H1 (cell line): Measurements from ENCODE around the gene NEDD4L. TPM values are rescaled to one million over a fixed set of nuclear protein-coding genes. Genes with fewer than 3 reads are reported as not detected.

Source experiments
- CHD1 ChIP-seq: IDR thresholded peaks from 2 replicates; pipeline ENCODE4 v1.6.1; 2012; ENCODE audit warnings: low read depth, low read length, improper control_type of control experiment
- KDM5A ChIP-seq: fragments of 200-600 bp; IDR thresholded peaks from 2 replicates; pipeline ENCODE4 v1.7.1; 2012; ENCODE audit warnings: mild to moderate bottlenecking, low read length, inconsistent platforms, mixed read lengths
- PHF8 ChIP-seq: fragments of 200-600 bp; sonication (generic); conservative IDR thresholded peaks from 2 replicates; pipeline ENCODE4 v1.7.1; 2012; ENCODE audit warnings: low read depth, mild to moderate bottlenecking, inconsistent platforms, low read length, moderate library complexity
- POLR2AphosphoS5 ChIP-seq: IDR thresholded peaks from 2 replicates; pipeline ENCODE4 v1.6.1; 2011; ENCODE audit warnings: low read depth, low read length
- RAD21 ChIP-seq, 2 experiments: IDR thresholded peaks in 1 of 2; conservative IDR thresholded peaks in 1 of 2; 2 replicates each; pipeline ENCODE4 v1.6.1; 2011; ENCODE audit warnings: low read depth in 2 of 2, low read length in 2 of 2, improper control_type of control experiment in 1 of 2, inconsistent platforms in 1 of 2, mild to moderate bottlenecking in 1 of 2, moderate library complexity in 1 of 2
- SAP30 ChIP-seq: fragments of 300-600 bp; sonication (generic); IDR thresholded peaks from 2 replicates; pipeline ENCODE4 v1.7.1; 2012; ENCODE audit warnings: low read length, moderate library complexity, mild to moderate bottlenecking, inconsistent platforms; ENCODE audit not compliant: insufficient read depth, insufficient replicate concordance
- polyA plus RNA-seq, 7 experiments: library from polyadenylated mRNA; depleted of rRNA in 3 of 7; stranded (reverse) in 5 of 7; unstranded in 2 of 7; fragments of >200 nt in 5 of 7; fragments of 200-250 nt in 2 of 7; gene quantifications; 1 replicate in 5 of 7; 2 replicates in 1 of 7; 4 replicates in 1 of 7; pipeline versions ENCODE4 v1.2.1 to v1.2.3, GENCODE V29; 2011 to 2013; ENCODE audit warnings: missing spikeins in 2 of 7, mixed read lengths in 2 of 7
- total RNA-seq: library from RNA; stranded (reverse); fragmentation: NEBNext Ultra II Directional; extraction: Animal tissue kit (Norgen Biotek cat#: 25700); gene quantifications from 2 replicates; pipeline ENCODE4 v1.2.1, GENCODE V29; 2021

Gene NEDD4L
- total and polyA plus RNA-seq, 2 of the 8 experiments (the other 6 are each of a cell fraction or from before 2014, with no cell fraction given), result 37.3 to 69.8 TPM

- TF ChIP-seq PHF8 (no peak), SAP30 (no peak), CHD1 (no peak), KDM5A (no peak), POLR2AphosphoS5 (no peak), RAD21 (IDR thresholded peaks at IDR 0.05 in 1 of 2, conservative IDR thresholded peaks at IDR 0.05 in 1 of 2; ENCODE audit: low read depth in 2 of 2, low read length in 2 of 2) (no peak)
These were observed 151.3 kb downstream of the NEDD4L start (continued) for GRCh38 chr18:58195278-58195765.
